Ovary (tissue), 3 donors: ENCODE results near the gene RHEB.

ENCODE experiments used
- CTCF ChIP-seq, 3 donors: fragments of 450-650 bp in 2 of 3; fragments of 200-600 bp in 1 of 3; IDR thresholded peaks; one replicate each; pipeline versions ENCODE4 v1.5.1 to v1.8.0; 2016 to 2022; ENCODE audit warnings: antibody characterized with exemption in 3 of 3, mild to moderate bottlenecking in 1 of 3
- EP300 ChIP-seq: sonication (generic); formaldehyde crosslinking; IDR thresholded peaks from one replicate; pipeline ENCODE4 v1.6.1; 2017; ENCODE audit warnings: antibody characterized with exemption
- donor health status: DM: no; HTN: no; CAD: no.

GRCh38 chr7:151483711-151483983, 36.0 kb downstream of the RHEB start:
- no peak for TF ChIP-seq CTCF (IDR thresholded peaks at IDR 0.05)
- no peak for TF ChIP-seq EP300
